ENCODE data around the gene APOBEC2. TPM values are rescaled to one million over a fixed set of nuclear protein-coding genes. Genes with fewer than 3 reads are reported as not detected.

Gene APOBEC2
- polyA plus RNA-seq, 1 donor: 433 TPM

- DNase-seq: no peak
These were observed 9.1 kb downstream of the APOBEC2 start for GRCh38 chr6:41062056-41062455.

- DNase-seq: no peak
These were observed 10.9 kb downstream of the APOBEC2 start for GRCh38 chr6:41063884-41064285.

GRCh38 chr6:41064841-41065240, 11.8 kb downstream of the APOBEC2 start:
- no peak for DNase-seq

GRCh38 chr6:41065550-41066026, 12.6 kb downstream of the APOBEC2 start:
- DNase-seq: no peak

- DNase-seq: peak; percentile 80
These were observed 13.9 kb downstream of the APOBEC2 start for GRCh38 chr6:41066867-41067304.

DNA sequence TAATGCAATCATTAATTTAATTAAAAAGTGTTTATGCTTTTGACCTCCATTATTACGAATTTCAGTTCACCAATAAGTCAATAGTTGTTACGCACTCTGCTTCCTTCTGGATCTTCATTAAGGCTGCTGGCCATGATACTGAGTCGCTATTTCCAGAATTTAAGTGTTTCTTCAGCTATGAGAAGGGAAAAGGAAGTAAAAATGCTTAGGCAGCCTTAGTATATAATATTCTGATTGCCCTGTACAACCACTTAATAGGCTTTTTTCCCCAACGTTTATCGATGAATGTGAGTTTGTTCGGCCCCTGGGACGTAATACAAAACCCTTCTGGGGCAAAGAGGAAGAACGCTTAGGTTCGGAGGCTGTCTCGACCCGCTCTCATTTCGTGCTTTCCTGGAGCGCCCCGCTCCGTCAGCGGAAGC, 18.5 kb downstream of the APOBEC2 start:
- no peak for DNase-seq

DNA sequence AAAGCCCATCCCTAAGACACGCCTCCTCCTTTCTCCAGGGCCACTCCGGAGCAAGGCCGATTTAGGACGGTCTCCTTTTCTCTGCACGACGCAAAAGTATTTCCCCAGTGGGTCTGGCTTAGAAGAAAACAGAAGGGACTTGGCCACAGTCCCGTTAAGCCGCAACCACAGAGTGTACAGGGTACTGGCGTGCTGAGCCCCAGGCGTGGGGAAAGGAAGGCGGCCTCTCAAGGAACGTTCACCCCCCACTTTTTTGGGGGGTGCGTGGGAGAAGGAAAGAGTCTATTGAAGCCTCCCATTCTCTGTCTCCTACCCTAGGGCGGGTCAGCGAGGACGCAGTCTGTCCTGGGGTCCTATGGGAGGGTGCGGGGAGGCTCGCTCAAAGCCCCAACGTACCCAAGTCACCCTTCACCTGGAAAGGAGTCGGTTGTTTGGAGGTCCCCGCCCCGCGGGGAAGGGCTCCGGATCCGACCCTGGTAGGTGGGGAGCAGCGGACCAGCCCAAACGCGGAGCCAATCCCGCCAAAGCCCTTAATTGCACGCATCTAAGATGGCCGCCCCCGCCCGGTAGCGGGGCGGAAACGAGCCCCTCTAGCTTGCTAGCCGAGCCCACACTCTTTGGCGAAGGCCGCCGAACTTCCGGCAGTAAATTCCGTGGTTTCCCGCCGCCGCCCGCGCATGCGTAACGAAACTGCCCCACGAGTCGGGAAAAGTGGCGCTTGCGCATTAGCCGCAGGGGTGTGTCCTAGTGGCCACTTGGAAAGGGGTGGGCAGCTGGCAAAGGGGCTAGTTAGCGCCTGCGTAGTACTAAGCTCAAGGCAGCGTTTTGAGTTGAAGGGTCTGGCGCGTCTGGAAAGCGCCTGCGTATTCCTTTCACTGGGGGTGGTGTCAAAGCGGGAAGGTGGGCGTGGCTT, 19.2 kb downstream of the APOBEC2 start, which contains the start of gene OARD1:
OARD1 (minus strand) TSS at position 434 of the 913 bp plus-strand sequence. CDS start 722 bp downstream, outside the sequence.
- DNase-seq: peak; percentile 100

GRCh38 chr6:41072836-41073202, 19.8 kb downstream of the APOBEC2 start, which contains the start of gene NFYA:
Gene NFYA, plus strand, starts transcription at chr6:41072974. Its CDS starts 6,116 bp downstream, at chr6:41079090.
- DNase-seq: no peak

GRCh38 chr6:41073203-41073967, 20.4 kb downstream of the APOBEC2 start:
- peak; percentile 82 for DNase-seq

GRCh38 chr6:41073968-41074691, 21.1 kb downstream of the APOBEC2 start:
- peak; percentile 23 for DNase-seq

DNA sequence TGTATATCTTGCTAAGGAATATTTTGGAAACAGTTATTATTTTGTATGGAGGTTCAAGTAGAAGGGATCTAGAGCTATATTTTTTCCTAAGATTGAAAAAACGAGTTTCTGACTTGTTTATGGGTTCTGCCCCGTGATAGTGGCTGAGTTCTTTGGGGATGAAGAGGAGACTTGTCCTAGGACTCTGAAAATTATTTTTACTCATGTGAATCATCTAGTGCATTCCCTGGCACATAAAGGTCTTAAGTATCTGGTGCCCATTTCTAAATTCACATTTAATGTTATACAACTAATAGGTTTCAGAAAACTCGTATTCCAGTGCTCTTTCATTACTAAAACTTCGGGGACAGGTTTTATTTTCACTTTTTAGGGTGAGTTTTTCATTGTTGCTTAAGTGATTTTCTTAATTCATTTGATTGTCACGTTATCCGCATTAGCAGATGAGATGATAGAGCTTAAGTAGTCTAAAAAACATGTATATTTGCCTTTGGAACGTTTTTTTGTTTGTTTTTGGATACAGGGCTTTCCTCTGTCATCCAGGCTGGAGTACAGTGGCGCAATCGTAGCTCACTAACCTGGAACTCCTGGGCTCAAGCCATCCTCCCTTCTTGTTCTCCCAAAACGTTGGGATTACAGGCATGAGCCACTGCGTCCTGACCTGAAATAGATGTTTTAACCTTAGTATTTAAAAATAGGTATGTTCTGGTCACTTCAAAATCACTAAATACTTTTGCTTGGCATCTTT, 21.9 kb downstream of the APOBEC2 start:
- DNase-seq: no peak

GRCh38 chr6:41075651-41076626, 22.9 kb downstream of the APOBEC2 start:
- DNase-seq: no peak

DNA sequence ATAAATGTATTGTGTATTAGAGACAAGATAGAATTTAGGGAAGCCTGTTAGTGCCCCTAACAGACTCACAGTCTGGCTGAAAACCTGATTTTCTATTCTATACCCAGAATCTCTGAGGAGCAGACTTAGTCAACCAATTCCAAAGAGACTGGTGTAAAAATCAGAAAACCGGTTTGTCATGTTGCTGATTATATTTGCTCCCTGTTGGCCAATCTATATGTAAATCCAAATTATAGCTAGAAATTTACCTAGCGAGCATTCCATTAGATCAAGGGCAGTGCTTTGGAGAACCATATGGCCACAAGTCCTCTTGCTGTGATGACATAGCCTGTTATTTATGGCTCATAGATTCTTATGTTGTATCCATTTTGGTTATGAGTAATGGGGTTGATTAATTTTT, 24.5 kb downstream of the APOBEC2 start:
- no peak for DNase-seq

DNA sequence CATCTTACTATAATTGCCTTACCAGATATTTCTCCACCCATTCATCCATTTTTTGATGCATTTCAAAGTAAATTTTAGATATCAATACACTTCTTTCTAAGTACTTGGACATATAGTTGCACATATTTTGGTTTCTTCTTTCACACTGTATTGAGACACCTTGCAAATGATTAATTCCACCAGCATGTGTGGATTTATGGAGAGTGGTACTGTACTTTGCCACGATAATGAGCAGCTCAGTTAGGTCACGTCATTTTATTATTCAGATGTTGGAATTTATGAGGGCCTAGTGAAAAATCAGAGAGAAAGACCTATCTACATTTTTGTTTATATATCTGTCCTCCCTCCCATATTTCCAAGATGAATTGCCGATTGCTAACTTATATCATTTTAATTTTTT, 25.1 kb downstream of the APOBEC2 start:
- DNase-seq: no peak

GRCh38 chr6:41079080-41079479, 26.1 kb downstream of the APOBEC2 start:
- DNase-seq: no peak

- no peak for DNase-seq
These were observed 27.6 kb downstream of the APOBEC2 start for GRCh38 chr6:41080621-41081020.

GRCh38 chr6:41083072-41083471, 30.1 kb downstream of the APOBEC2 start:
- DNase-seq: no peak

DNA sequence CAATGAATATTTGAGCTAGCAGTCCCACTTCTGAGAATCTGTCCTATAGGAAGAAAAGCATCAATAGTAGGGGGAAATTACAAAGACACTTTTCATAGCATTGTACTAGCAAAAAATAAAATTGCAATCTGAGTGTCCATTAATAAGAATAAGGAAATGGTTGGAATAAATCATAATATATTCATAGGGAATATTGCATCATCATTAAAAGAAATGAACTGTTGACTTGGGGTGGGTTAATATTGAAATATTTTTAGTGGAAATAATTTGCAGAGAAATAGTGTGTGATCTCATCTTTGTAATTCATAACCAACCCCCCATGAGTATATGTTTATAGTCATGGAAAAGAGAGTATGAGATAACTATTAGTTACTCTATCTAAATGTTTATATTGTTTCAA, 32.2 kb downstream of the APOBEC2 start:
- no peak for DNase-seq

- no peak for DNase-seq
These were observed 35.4 kb downstream of the APOBEC2 start for GRCh38 chr6:41088451-41088850.
